Upper lobe of left lung (tissue), 6 donors: ENCODE measurements around the gene CHRNA9. TPM values are rescaled to one million over a fixed set of nuclear protein-coding genes. Genes with fewer than 3 reads are reported as not detected.

Experiments used
- ATAC-seq, 2 donors: fragments of 200-7000 bp; cut with Tn5 transposase; one replicate each; pipeline ENCODE4 v1.9.1; 2022; ENCODE audit warnings: mild to moderate bottlenecking in 2 of 2, moderate library complexity in 2 of 2; ENCODE audit not compliant: low FRiP score in 2 of 2
- DNase-seq, 2 donors: peaks; one replicate each; pipeline ENCODE4 v3.0.0-alpha.2; 2019 to 2020
- H3K27ac ChIP-seq, 4 donors: fragments of 200-600 bp; sonication (generic); one replicate each; pipeline ENCODE4 v1.5.1; 2016 to 2019
- H3K27me3 ChIP-seq, 4 donors: fragments of 200-600 bp; sonication (generic); one replicate each; pipeline ENCODE4 v1.5.1; 2017 to 2019
- H3K36me3 ChIP-seq, 4 donors: fragments of 200-600 bp; sonication (generic); one replicate each; pipeline ENCODE4 v1.5.1; 2016 to 2019
- H3K4me1 ChIP-seq, 4 donors: fragments of 200-600 bp; sonication (generic); one replicate each; pipeline ENCODE4 v1.5.1; 2018 to 2019
- H3K4me3 ChIP-seq, 4 donors: fragments of 200-600 bp; sonication (generic); one replicate each; pipeline ENCODE4 v1.5.1; 2017 to 2019; ENCODE audit warnings: mild to moderate bottlenecking in 2 of 4, moderate library complexity in 1 of 4
- H3K9me3 ChIP-seq, 4 donors: fragments of 200-600 bp; sonication (generic); one replicate each; pipeline ENCODE4 v1.5.1; 2018 to 2019
- EP300 ChIP-seq, 4 donors: sonication (generic); formaldehyde crosslinking; IDR thresholded peaks; one replicate each; pipeline ENCODE4 v1.5.1; 2017; ENCODE audit warnings: antibody characterized with exemption in 4 of 4, control low read depth in 2 of 4
- POLR2A ChIP-seq, 4 donors: fragments of 450-650 bp; IDR thresholded peaks; one replicate each; pipeline ENCODE4 v1.5.1; 2016 to 2017; ENCODE audit warnings: antibody characterized with exemption in 4 of 4, mild to moderate bottlenecking in 2 of 4
- POLR2AphosphoS5 ChIP-seq, 2 donors: sonication (generic); formaldehyde crosslinking; IDR thresholded peaks; one replicate each; pipeline ENCODE4 v1.5.1; 2017; ENCODE audit warnings: antibody characterized with exemption in 2 of 2
- WGBS, 2 donors: methylation state at CpG; one replicate each; pipeline ENCODE4 v1.1.5; 2017 to 2018; 5-methylcytosine and 5-hydroxymethylcytosine counted together
- total RNA-seq, 6 donors: library from RNA; depleted of rRNA in 4 of 6; stranded (reverse); fragments of >200 nt in 4 of 6; gene quantifications; one replicate each; pipeline versions ENCODE4 v1.1.0 to v1.2.1, GENCODE V29; 2016 to 2021
- TF ChIP-seq, protein P1 (sequence below), 6 experiments: fragments of 450-650 bp in 4 of 6; fragments of 200-600 bp in 2 of 6; sonication (generic) in 2 of 6; IDR thresholded peaks; one replicate each; pipeline ENCODE4 v1.5.1; 2016 to 2019; ENCODE audit warnings: antibody characterized with exemption in 6 of 6
- donor health status: DM: no; HTN: no; CAD: no; lungs with moderate emphysema.
- donor health status: DM: no; HTN: yes; CAD: no; lungs with severe emphysema.

CHRNA9 gene
- total RNA-seq, 6 donors from 2014 or later, result 0.49 TPM; not detected in 5

DNA sequence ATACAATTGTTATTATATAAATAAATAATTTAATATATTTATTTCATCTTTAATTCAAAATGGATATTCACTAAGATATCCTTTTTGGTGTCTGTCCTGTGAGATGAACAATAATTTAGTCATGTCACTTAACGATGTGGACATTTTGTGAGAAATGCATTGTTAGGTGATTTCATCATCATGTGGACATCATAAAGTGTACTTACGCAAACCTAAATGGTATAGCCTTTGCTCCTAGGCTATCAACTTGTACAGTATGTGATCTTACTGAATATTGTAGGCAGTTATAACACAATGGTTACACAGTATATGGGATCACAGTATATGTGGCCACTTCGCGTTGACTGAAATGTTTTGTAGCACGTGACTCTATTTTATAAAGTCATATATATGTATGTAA lies 20.2 kb upstream of the CHRNA9 start:
- WGBS, 2 donors, result 88 to 95% methylated on average over 5 of the region's 5 CpGs
- H3K27me3 ChIP-seq, result no peaks in the 10 kb centered on the region
- TF ChIP-seq, protein P1, sequence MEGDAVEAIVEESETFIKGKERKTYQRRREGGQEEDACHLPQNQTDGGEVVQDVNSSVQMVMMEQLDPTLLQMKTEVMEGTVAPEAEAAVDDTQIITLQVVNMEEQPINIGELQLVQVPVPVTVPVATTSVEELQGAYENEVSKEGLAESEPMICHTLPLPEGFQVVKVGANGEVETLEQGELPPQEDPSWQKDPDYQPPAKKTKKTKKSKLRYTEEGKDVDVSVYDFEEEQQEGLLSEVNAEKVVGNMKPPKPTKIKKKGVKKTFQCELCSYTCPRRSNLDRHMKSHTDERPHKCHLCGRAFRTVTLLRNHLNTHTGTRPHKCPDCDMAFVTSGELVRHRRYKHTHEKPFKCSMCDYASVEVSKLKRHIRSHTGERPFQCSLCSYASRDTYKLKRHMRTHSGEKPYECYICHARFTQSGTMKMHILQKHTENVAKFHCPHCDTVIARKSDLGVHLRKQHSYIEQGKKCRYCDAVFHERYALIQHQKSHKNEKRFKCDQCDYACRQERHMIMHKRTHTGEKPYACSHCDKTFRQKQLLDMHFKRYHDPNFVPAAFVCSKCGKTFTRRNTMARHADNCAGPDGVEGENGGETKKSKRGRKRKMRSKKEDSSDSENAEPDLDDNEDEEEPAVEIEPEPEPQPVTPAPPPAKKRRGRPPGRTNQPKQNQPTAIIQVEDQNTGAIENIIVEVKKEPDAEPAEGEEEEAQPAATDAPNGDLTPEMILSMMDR (IDR thresholded peaks at IDR 0.05), result no peak
- TF ChIP-seq POLR2AphosphoS5 (IDR thresholded peaks at IDR 0.05), result peak in 1 of 2 donors; percentile 36
- H3K4me1 ChIP-seq, result peaks cover 12 to 23% (median 15%) of the 10 kb centered on the region in 4 donors
- H3K4me3 ChIP-seq, result no peak overlapping the region
- no peaks in the 10 kb centered on the region for H3K9me3 ChIP-seq
- ATAC-seq (no peak), DNase-seq (no peak)
- H3K36me3 ChIP-seq, result no peaks in the 10 kb centered on the region
- no peak overlapping the region for H3K27ac ChIP-seq

DNA sequence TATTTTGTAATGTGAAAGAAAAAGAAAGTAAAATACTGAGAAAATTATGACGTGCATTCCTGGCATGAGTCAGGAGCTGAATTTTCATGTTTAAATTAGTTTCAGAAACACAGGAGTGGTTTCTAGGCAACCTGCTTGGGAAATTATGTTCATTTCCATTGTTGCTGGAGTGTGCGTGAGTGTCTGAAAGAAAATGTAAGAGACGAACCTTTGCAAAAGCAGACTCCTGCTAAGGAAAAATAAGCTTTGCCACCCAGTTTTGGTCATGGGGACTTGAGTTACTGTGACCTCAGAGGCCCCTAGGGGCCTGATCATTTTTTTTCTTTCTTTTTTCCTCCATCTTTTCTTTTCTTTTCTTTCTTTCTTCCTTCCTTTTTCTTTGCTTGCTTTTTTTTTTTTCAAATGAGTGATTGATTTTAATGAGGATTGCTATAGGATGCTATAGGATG lies 18.8 kb upstream of the CHRNA9 start:
- DNase-seq, result peak in 1 of 2 donors; percentile 31
- H3K27me3 ChIP-seq, result no peaks in the 10 kb centered on the region
- ATAC-seq, result peak in 1 of 2 donors; percentile 69
- H3K4me3 ChIP-seq, result no peak overlapping the region
- TF ChIP-seq EP300 (IDR thresholded peaks at IDR 0.05) (no peak), POLR2AphosphoS5 (IDR thresholded peaks at IDR 0.05) (no peak), POLR2A (IDR thresholded peaks at IDR 0.05) (peak in 1 of 4 donors; percentile 11)
- TF ChIP-seq, protein P1 (IDR thresholded peaks at IDR 0.05), result no peak
- no peaks in the 10 kb centered on the region for H3K9me3 ChIP-seq
- peak overlapping the region; percentile 46 to 68 (median 65) for H3K27ac ChIP-seq
- WGBS, 2 donors, result 12 to 25% methylated on average over 3 of the region's 3 CpGs
- peaks cover 12 to 23% (median 15%) of the 10 kb centered on the region in 4 donors for H3K4me1 ChIP-seq
- H3K36me3 ChIP-seq, result no peaks in the 10 kb centered on the region

DNA sequence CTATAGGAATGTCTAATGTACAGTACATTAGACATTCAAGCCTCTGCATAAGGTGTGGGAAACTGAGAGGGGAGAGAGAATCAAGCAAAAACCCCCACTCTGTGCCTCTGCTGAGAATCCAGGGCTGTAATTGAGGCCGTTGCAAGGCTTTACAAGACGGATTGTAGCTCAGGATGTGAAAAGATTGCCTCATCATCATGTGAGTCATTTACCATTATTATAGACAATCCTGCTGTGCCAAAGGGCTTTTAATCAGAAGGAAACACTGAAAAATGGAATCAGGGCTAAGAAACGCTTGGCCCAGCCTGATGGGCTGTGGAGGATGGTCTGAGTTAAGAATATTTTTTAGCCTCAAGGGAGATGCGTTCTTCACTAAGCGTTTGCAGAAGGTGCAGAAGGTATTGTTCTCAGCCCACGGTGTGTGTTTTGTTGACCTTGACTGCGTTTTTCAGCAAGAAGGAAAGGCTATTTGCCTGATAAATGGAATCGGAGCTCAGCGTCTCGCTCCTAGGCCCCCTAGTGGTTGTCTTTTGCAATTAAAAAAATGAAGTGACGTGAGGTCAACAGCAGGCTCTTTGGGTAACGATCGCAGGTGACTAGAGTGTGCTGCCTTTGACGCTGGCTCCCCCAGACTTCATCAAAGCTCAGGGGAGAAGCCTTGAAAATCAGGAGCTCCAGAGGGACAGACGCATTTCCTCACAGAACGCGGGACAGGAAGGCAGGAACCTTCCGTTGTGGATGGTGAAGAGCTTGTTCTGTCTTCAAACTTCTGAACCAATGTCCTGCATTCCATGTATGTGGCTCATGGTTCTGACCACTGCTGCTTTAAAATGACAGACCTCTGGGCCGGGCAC lies 18.1 kb upstream of the CHRNA9 start:
- peak overlapping the region in 3 of 4 donors; percentile 12 to 43 (median 33) for H3K4me3 ChIP-seq
- H3K36me3 ChIP-seq, result no peaks in the 10 kb centered on the region
- no peaks in the 10 kb centered on the region for H3K27me3 ChIP-seq
- peaks cover 12 to 17% (median 15%) of the 10 kb centered on the region in 4 donors for H3K4me1 ChIP-seq
- 2 to 7% methylated on average over 18 to 19 of the region's 19 CpGs for WGBS, 2 donors
- no peaks in the 10 kb centered on the region for H3K9me3 ChIP-seq
- TF ChIP-seq POLR2AphosphoS5 (IDR thresholded peaks at IDR 0.05) (no peak), POLR2A (IDR thresholded peaks at IDR 0.05) (no peak)
- TF ChIP-seq, protein P1 (IDR thresholded peaks at IDR 0.05), result peak; percentile 68 to 86 (median 78)
- DNase-seq (peak in 1 of 2 donors; percentile 60), ATAC-seq (peak; percentile 89 to 90)
- peak overlapping the region; percentile 46 to 68 (median 65) for H3K27ac ChIP-seq

DNA sequence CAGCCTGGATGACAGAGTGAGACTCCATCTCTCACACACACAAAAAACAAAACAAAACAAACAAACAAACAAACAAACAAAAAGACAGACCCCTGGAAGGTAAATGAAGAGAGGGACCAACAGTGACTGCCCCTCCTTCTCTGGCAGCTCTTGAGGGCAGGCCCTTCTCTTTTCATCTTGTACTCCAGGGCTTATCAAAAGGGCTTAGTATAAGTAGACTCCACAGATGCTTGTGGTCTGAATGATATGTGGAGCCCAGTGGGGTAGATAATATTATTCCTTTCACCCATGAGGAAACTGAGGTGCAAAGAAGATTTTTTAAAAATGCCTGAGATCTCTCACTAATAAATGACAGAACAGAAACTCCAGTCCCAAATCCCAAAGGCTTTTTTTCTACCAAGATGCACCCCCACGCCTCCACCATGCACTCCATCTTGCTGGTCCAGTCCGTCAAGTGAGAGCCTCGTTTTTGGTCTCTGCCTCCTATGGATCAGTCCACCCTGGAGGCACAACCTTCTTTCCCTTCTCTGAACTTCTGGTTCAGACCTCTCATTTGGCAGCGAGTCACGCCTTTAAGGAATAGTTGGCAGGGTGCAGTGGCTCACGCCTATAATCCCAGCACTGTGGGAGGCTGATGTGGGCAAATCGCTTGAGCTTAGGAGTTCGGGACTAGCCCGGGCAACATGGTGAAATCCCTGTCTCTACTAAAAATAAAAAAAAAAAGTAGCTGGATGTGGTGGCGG lies 17.0 kb upstream of the CHRNA9 start:
- WGBS, 2 donors, result 87 to 93% methylated on average over 10 of the region's 10 CpGs
- TF ChIP-seq EP300 (IDR thresholded peaks at IDR 0.05) (no peak), POLR2AphosphoS5 (IDR thresholded peaks at IDR 0.05) (no peak), POLR2A (IDR thresholded peaks at IDR 0.05) (no peak)
- TF ChIP-seq, protein P1 (IDR thresholded peaks at IDR 0.05), result no peak
- DNase-seq, result no peak
- Histone ChIP-seq H3K27ac (no peak overlapping the region), H3K27me3 (no peaks in the 10 kb centered on the region), H3K9me3 (no peaks in the 10 kb centered on the region), H3K36me3 (no peaks in the 10 kb centered on the region), H3K4me1 (peaks cover 12 to 15% (median 13%) of the 10 kb centered on the region in 4 donors), H3K4me3 (no peak overlapping the region)
- no peak for ATAC-seq
